HG02973 (cell line): Measurements from ENCODE around the gene KLC4.

ENCODE experiments used
- ATAC-seq: cut with Tn5 transposase; IDR thresholded peaks from one replicate; pipeline ENCODE4 v1.9.1; 2021; ENCODE audit warnings: moderate library complexity; ENCODE audit not compliant: unreplicated experiment

KLC4 gene

DNA sequence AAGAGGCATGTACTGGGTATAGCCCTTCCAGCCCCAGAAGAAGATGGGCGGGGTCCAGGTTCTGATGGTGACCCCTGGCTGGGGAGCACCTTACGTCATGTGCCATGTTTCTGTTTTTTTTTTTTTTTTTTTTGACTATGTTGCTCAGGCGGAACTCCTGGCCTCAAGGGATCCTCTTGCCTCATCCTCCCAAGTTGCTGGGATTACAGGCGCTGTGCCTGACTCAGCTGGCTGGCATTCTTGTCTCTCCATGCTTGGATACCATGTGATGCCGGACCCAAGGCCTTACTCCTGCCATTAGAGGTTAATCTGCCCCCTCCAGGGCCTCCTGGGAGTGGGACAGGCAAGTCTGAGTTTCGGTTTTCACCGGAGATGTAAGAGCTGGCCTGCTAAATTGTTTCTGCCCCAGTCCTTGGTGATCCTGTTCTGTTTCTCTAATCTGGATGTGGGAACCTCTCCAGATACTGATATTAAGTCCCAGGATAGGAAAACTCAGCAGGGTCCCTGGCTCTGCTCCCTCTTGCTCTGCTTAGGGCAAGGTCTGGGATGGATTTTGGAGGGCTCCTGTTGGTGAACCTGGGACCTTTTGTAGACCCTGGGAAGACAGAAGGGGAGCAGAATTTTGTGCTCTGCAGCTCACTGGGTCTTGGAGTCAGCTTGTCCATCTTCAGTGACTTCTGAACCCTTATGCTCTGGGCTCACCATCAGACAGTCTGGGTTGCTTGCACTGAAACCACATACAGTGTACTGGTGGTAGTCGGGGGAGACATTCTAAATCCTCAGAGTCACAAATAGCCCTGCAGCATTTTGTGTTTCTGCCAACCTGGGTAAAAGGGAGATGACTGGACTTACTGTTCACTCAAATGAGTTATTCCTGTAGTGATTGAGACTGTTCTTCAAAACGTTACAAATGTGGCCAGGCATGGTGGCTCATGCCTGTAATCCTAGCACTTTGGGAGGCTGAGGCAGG, 61.8 kb downstream of the KLC4 start:
- no peak for ATAC-seq

GRCh38 chr6:43122146-43122545, 62.7 kb downstream of the KLC4 start:
- ATAC-seq, result no peak

DNA sequence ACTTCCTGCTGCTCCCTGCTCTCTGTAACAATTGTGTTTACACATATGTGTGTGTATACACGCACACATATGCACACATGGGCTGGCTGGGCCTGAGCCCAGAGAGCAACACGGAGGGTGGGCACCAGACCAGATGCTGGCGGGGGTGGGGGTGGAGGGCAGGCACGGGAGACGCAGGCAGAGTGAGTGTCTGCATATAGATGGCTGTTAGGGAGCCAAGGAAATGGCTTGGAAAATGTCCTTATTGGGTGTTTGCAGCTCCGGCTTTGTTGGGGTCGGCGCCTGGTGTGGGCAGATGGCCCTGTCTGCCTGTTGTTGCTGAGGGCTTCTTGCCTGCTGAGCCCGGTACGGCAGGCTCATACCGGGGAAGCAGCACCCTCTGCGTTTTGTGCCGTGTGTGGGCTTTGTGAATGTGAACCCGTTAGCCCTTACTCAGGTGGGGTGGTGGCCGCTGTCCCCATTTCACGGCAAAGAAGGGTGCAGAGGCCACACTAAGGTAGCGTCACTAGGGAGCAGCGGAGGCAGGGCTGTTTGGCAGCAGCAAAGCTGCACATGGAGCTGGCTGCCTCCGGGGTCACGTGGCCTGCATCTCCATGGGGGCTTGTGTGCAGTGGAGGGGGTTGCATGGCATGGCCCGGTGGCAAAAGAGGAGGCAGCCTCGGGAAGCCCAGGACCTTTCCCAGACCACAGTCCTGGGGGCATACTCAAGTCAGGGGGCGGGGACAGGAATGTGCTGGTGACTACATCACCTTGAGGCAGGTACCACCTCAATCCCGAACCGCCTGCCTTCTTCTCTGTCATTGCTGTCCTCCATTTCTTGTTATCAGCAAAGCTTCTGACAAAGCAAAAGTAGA, 64.3 kb downstream of the KLC4 start:
- no peak for ATAC-seq

DNA sequence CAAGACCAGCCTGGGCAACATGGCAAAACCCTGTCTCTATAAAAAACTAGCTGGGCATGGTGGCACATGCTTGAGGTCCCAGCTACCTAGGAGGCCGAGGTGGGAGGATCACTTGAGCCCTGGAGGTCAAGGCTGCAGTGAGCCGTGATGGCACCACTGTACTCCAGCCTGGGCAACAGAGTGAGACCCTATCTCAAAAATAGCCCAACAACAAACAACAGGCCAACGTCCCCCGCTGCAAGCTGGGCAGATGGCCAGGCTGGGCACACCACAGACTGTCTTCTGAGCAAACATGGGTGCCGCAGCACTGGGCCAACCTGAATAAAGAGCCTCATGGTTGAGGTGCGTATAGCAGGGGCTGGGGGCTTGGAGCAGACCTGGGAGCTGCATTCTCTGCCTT, 65.0 kb downstream of the KLC4 start:
- ATAC-seq, result no peak
